A549 treated with AZD2906 at 1 μM for 4 hours (cell line): Measurements from ENCODE around the gene MINPP1. TPM values are rescaled to one million over a fixed set of nuclear protein-coding genes. Genes with fewer than 3 reads are reported as not detected.

Source experiments
- total RNA-seq: library from RNA; stranded (reverse); fragments of 200-300 nt; extraction: Qiagen RNA extraction; gene quantifications from 5 replicates; pipeline ENCODE4 v1.2.3, GENCODE V29; 2022

The MINPP1 gene
- total RNA-seq, result 21.7 to 26.4 TPM (median 23.8 TPM) in 5 replicates

GRCh38 chr10:87504640-87505365, at the start of gene MINPP1:
MINPP1 (plus strand) TSS chr10:87504893; CDS start chr10:87504916, 23 bp downstream.

Other genes with a start within 250 kb of the MINPP1 start
- gene NUTM2D, start 147.1 kb upstream of the MINPP1 start, total RNA-seq, result 1.2 to 1.7 TPM (median 1.4 TPM) in 5 replicates
- 18.8 to 20.5 TPM (median 19.7 TPM) in 5 replicates for gene PAPSS2, start 155.0 kb downstream of the MINPP1 start, total RNA-seq